Muscle layer of colon (tissue), 2 donors: ENCODE data around the gene CD19.
"Not testable (repeated sequence)": the region's sequence is repeated elsewhere in the genome, so short reads cannot be mapped to it uniquely, and the experiment has no call there.

Experiments used
- H3K27ac ChIP-seq: one replicate; pipeline ENCODE4 v1.7.0; 2013; ENCODE audit warnings: low read depth, mild to moderate bottlenecking, low read length, moderate library complexity
- H3K27me3 ChIP-seq, 2 donors: one replicate each; pipeline ENCODE4 v1.7.0; 2013; ENCODE audit warnings: low read length in 2 of 2, mild to moderate bottlenecking in 2 of 2; ENCODE audit not compliant: insufficient read depth in 2 of 2, control insufficient read depth in 1 of 2
- H3K36me3 ChIP-seq: one replicate; pipeline ENCODE4 v1.7.0; 2013; ENCODE audit warnings: mild to moderate bottlenecking, low read length; ENCODE audit not compliant: insufficient read depth
- H3K4me1 ChIP-seq: one replicate; pipeline ENCODE4 v1.7.0; 2013; ENCODE audit warnings: mild to moderate bottlenecking, low read length; ENCODE audit not compliant: insufficient read depth
- H3K4me3 ChIP-seq, 2 donors: one replicate each; pipeline ENCODE4 v1.7.0; 2013; ENCODE audit warnings: low read length in 2 of 2, low read depth in 1 of 2, mild to moderate bottlenecking in 1 of 2, moderate library complexity in 1 of 2
- H3K9ac ChIP-seq: one replicate; pipeline ENCODE4 v1.7.0; 2013; ENCODE audit warnings: low read length
- H3K9me3 ChIP-seq: one replicate; pipeline ENCODE4 v1.7.0; 2013; ENCODE audit warnings: mild to moderate bottlenecking, low read length
- donor health status: abdominal sarcoma.
- donor health status: Adenocarcinoma of cecum.

Gene CD19

DNA sequence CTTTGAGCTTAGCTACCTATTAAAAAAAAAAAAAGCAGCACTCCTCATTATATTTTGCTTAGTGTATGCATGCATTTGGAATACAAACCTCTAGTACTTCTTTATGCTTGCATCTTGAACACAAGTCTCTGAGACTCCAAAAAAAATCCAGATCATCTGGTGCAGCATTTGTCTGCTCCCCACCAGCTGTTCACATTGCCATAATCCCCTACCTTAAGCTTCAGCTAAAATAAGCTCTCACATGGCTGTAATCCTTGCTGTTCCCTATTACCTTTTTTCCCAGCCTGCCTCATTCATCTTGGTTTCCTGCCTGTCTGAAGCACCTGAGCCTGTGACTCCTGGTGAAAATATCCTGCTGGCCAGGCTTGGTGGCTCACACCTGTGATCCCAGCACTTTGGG lies 11.5 kb downstream of the CD19 start:
- Histone ChIP-seq H3K4me3 (no peak overlapping the region), H3K9ac (no peak overlapping the region), H3K27me3 (no peaks in the 10 kb centered on the region), H3K4me1 (peaks cover 9% of the 10 kb centered on the region), H3K27ac (no peak overlapping the region), H3K36me3 (no peaks in the 10 kb centered on the region), H3K9me3 (no peaks in the 10 kb centered on the region)

DNA sequence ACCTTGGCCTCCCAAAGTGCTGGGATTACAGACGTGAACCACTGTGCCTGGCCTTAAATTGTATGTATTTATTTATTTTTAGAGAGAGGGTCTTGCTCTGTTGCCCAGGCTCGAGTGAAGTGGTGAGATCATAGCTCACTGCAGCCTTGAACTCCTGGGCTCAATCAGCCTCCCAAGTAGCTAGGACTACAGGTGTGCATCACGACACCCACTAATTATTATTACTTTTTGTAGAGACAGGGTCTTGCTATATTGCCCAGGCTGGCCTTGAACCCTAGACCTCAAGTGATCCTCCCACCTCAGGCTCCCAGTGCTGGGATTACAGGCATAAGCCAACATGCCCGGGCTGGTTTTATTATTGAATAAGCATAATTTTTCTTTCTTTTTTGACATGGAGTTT lies 14.9 kb downstream of the CD19 start:
- H3K9me3 ChIP-seq: no peaks in the 10 kb centered on the region
- H3K4me3 ChIP-seq: no peak overlapping the region
- no peak overlapping the region for H3K9ac ChIP-seq
- H3K27ac ChIP-seq: no peak overlapping the region
- H3K27me3 ChIP-seq: no peaks in the 10 kb centered on the region
- H3K36me3 ChIP-seq: no peaks in the 10 kb centered on the region
- H3K4me1 ChIP-seq: peaks cover 11% of the 10 kb centered on the region

DNA sequence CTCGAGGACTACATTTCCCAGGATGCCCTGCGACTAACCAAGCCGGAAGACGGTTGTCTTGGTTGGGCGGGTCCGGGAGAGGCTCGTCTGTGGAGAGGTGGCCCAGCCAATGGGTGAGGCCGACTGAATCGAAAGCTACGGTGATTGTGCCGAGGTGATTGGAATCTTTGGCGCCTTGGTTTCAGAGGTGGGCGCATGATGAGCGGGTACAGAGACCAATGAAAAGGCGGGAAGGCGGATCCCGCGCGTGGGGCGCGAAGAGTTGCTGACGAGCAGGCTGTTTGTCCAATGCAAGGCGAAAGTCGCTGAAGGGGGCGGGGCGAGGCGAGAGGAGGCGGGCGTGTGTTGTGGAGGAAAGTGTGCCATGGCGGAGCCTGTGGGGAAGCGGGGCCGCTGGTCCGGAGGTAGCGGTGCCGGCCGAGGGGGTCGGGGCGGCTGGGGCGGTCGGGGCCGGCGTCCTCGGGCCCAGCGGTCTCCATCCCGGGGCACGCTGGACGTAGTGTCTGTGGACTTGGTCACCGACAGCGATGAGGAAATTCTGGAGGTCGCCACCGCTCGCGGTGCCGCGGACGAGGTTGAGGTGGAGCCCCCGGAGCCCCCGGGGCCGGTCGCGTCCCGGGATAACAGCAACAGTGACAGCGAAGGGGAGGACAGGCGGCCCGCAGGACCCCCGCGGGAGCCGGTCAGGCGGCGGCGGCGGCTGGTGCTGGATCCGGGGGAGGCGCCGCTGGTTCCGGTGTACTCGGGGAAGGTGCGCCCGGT lies 19.1 kb downstream of the CD19 start, which contains the start of gene NFATC2IP:
Gene NFATC2IP, plus strand, starts transcription at position 290 of the 762 bp plus-strand sequence. Its CDS starts 75 bp downstream, at position 365.
- peaks cover 11% of the 10 kb centered on the region for H3K4me1 ChIP-seq
- no peaks in the 10 kb centered on the region for H3K27me3 ChIP-seq
- peak within 1 kb of the TSS; percentile 51 to 66 for H3K4me3 ChIP-seq
- no peak within 1 kb of the TSS for H3K9ac ChIP-seq
- peak within 1 kb of the TSS; percentile 73 for H3K27ac ChIP-seq
- H3K9me3 ChIP-seq: no peaks in the 10 kb centered on the region
- H3K36me3 ChIP-seq: peaks cover 26% of the 10 kb centered on the region

DNA sequence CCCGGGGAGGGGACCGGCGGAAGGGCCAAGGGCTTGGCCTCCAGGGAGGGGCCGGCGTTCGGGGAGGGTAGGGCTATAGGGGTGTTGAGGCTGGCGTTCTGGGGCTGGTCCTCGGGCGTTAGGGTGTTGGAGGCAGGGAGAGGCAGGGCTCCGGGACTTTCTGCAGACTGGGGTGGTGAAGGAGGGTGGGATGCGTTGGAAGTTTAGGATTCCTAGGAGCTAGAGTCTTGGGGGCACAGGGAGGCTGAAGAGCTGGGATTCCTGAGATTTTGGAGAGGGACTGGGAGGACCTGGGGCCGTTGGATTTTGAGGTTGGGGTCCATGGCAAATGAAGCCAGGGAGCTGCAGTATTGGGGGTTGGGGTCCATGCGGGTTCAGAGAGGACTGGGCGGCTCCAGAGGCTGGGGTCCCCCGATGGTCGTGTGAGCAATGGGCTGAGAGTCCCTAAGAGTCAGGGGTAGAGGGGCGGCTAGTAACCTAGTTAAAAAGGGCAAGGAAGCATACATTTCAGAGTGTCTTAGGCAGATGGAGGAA lies 19.7 kb downstream of the CD19 start:
- Histone ChIP-seq H3K9ac (no peak overlapping the region), H3K4me3 (peak overlapping the region; percentile 51 to 66), H3K9me3 (no peaks in the 10 kb centered on the region), H3K27ac (peak overlapping the region; percentile 72), H3K27me3 (no peaks in the 10 kb centered on the region), H3K36me3 (peaks cover 32% of the 10 kb centered on the region), H3K4me1 (peaks cover 10% of the 10 kb centered on the region)

DNA sequence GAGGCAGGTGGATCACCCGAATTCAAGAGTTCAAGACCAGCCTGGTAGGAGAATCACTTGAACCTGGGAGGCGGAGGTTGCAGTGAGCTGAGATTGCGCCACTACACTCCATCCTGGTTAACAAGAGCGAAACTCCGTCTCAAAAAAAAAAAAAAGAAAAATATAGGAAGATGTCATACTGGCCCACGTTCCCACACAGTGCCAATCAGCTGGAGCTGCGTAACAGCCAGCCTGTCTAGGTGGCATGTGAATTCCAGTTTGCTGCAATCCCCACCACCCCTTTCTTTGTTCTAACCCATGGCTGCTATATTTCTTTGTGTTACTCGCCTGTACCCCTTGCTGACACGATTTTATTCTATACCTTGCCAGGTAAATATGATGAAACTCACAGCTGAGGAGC lies 26.4 kb downstream of the CD19 start:
- peaks cover 56% of the 10 kb centered on the region for H3K36me3 ChIP-seq

DNA sequence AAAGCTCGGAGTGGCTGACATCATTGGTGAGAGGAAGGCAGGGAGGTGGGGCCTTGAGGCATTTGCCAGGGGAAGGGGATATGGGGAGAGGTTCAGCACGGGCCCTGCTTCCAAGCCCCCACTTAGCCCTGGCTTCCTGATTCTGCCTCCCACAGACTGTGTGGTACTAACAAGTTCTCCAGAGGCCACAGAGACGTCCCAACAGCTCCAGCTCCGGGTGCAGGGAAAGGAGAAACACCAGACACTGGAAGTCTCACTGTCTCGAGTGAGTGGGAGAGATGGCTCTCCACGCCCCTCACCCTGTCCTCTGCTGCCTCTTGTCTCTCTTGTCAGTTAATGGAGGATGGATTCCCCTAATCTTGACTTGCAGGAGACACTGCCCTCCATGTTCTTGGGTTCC lies 27.1 kb downstream of the CD19 start:
- no peak overlapping the region for H3K4me3 ChIP-seq
- H3K9me3 ChIP-seq: no peaks in the 10 kb centered on the region
- peaks cover 54% of the 10 kb centered on the region for H3K36me3 ChIP-seq
- H3K27ac ChIP-seq: no peak overlapping the region
- H3K4me1 ChIP-seq: no peaks in the 10 kb centered on the region
- H3K9ac ChIP-seq: no peak overlapping the region
- H3K27me3 ChIP-seq: no peaks in the 10 kb centered on the region

More for the DNA sequence above, 26.4 kb downstream of the CD19 start:
- Histone ChIP-seq H3K9ac (no peak overlapping the region), H3K4me1 (no peaks in the 10 kb centered on the region), H3K4me3 (no peak overlapping the region), H3K27me3 (no peaks in the 10 kb centered on the region), H3K27ac (no peak overlapping the region), H3K9me3 (no peaks in the 10 kb centered on the region)

DNA sequence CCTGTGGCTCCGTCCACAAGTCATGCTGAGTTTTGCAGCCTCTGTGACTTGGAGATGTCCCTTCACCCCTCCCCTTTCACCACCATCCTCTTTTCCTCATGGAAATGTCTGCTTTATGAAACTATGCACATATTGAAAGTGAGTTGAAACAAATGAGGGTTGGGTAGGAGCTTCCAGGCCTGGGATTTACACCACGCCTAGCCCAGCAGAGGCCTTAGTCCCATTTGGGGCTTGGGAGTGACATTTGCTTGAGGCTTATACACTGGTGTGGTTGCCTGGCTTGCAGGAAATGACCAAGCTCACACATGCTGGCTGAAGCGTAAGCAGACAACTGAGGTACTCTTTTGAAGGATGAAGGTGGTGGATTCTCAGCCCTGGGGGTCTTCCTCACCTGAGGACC lies 32.3 kb downstream of the CD19 start:
- no peak overlapping the region for H3K27ac ChIP-seq
- H3K36me3 ChIP-seq: peaks cover 32% of the 10 kb centered on the region
- no peaks in the 10 kb centered on the region for H3K4me1 ChIP-seq
- no peak overlapping the region for H3K4me3 ChIP-seq
- no peaks in the 10 kb centered on the region for H3K27me3 ChIP-seq
- no peaks in the 10 kb centered on the region for H3K9me3 ChIP-seq
- H3K9ac ChIP-seq: no peak overlapping the region

DNA sequence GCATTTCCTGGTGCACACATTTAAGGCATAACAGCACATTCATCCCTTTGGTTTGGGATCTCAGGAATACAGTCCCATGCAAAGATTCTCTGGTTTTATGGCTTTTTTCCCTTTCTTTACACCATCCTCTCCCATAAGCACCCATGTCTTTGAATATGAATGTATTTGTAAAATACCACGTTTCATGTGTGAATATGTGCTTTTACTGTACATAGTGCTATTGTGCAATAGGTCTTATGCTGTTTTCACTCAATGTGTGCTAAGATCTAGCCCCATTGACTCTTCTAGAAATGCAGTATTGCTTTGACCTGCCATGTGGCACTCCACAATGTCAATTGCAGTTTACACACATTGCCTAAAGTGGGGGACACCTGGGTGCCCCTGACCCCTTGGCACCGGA lies 32.7 kb downstream of the CD19 start:
- peaks cover 30% of the 10 kb centered on the region for H3K36me3 ChIP-seq
- no peak overlapping the region for H3K9ac ChIP-seq
- no peak overlapping the region for H3K4me3 ChIP-seq
- H3K27ac ChIP-seq: no peak overlapping the region
- H3K9me3 ChIP-seq: no peaks in the 10 kb centered on the region
- H3K4me1 ChIP-seq: no peaks in the 10 kb centered on the region
- H3K27me3 ChIP-seq: no peaks in the 10 kb centered on the region

DNA sequence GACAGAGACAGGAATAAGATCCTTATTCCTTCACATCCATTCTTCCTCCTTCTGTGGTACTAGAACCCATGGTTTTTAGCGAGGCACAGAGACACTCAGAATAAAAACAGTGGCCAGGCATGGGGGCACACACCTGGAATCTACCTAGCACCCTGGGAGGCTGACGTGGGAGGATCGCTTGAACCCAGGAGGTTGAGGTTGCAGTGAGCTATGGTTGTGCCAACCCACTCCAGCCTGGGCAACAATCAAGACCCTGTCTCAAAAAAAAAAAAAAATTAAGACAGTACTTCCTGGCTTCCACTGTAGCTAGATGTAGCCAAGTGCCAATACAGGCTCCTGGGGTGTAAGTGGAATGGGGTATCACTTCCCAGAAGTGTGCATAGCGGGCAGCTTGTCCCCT lies 35.4 kb downstream of the CD19 start:
- H3K27ac ChIP-seq: no peak overlapping the region
- no peak overlapping the region for H3K4me3 ChIP-seq
- H3K9ac ChIP-seq: no peak overlapping the region
- H3K36me3 ChIP-seq: peaks cover 16% of the 10 kb centered on the region
- H3K27me3 ChIP-seq: no peaks in the 10 kb centered on the region
- no peaks in the 10 kb centered on the region for H3K9me3 ChIP-seq
- H3K4me1 ChIP-seq: no peaks in the 10 kb centered on the region

DNA sequence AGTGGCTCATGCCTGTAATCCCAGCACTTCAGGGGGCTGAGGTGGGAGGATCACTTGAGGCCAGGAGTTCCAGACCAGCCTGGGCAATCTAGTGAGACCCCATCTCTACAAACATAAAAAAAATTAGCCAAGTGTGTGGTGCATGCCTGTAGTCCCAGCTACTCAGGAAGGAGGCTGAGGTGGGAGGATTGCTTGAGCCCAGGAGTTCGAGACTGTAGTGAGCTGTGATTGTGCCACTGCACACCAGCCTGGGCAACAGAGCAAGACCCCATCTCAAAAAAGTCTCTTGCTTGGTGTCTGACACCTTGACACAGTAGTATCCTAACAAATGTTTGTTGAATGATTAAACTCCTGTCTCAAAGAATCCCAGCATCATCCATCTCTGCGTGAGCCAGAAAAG lies 37.9 kb downstream of the CD19 start:
- not testable (repeated sequence) for H3K9me3 ChIP-seq, H3K9ac ChIP-seq, H3K27me3 ChIP-seq, H3K4me1 ChIP-seq, H3K4me3 ChIP-seq, H3K27ac ChIP-seq, H3K36me3 ChIP-seq

DNA sequence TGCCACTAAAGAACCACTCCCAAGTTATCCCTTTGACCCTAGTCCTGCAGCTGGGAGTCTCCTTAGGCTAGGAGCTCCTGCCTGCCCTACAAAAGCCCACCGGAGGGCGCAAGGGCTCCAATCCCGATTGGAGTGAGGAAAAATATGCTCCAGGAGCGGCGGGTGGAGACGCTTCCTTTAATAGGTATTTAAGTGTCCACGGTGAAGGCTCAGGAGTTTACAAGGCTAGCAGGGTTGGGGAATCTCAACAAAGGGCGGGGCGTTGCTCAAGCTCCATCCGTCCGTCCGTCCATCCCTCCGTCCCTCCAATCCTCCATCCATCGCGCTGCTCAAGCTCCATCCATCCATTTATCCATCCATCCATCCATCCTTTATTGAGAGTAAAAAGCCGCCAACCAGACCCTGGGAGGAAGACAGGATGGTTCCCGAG lies 42.3 kb downstream of the CD19 start:
- peak overlapping the region; percentile 83 for H3K27ac ChIP-seq
- H3K9me3 ChIP-seq: no peaks in the 10 kb centered on the region
- peak overlapping the region; percentile 80 for H3K9ac ChIP-seq
- peaks cover 16% of the 10 kb centered on the region for H3K36me3 ChIP-seq
- peak overlapping the region; percentile 92 to 97 for H3K4me3 ChIP-seq
- no peaks in the 10 kb centered on the region for H3K27me3 ChIP-seq
- peaks cover 15% of the 10 kb centered on the region for H3K4me1 ChIP-seq
